SK-N-SH treated with all-trans-retinoic acid at 6 μM for 48 hours (cell line): ENCODE measurements around the gene BARHL1.

Source experiments
- ATAC-seq: fragments of 200-7000 bp; cut with Tn5 transposase; 3 replicates; pipeline ENCODE4 v1.9.1; 2020; ENCODE audit warnings: mild to moderate bottlenecking, moderate library complexity
- ARNTL ChIP-seq: fragments of 450-650 bp; formaldehyde crosslinking; IDR thresholded peaks from 2 replicates; pipeline ENCODE4 v1.5.0; 2020; ENCODE audit warnings: low read depth, mild to moderate bottlenecking, moderate library complexity, borderline replicate concordance
- BACH2 ChIP-seq: fragments of 250-450 bp; sonication (Bioruptor Pico); IDR thresholded peaks from 2 replicates; pipeline ENCODE4 v1.9.0; 2021; ENCODE audit warnings: mild to moderate bottlenecking, borderline replicate concordance
- CREB5 ChIP-seq: fragments of 250-450 bp; sonication (Bioruptor Pico); IDR thresholded peaks from 2 replicates; pipeline ENCODE4 v1.5.1; 2020; ENCODE audit warnings: low read depth, mild to moderate bottlenecking, moderate library complexity
- ESRRG ChIP-seq: fragments of 250-450 bp; sonication (Bioruptor Pico); IDR thresholded peaks from 2 replicates; pipeline ENCODE4 v1.6.1; 2021; ENCODE audit warnings: mild to moderate bottlenecking
- GLIS3 ChIP-seq: fragments of 250-450 bp; sonication (Bioruptor Pico); IDR thresholded peaks from 2 replicates; pipeline ENCODE4 v1.5.0; 2020; ENCODE audit warnings: mild to moderate bottlenecking, moderate library complexity
- ISL1 ChIP-seq: fragments of 250-450 bp; sonication (Bioruptor Pico); IDR thresholded peaks from 2 replicates; pipeline ENCODE4 v2.1.2; 2022; ENCODE audit warnings: mild to moderate bottlenecking, moderate library complexity
- OSR1 ChIP-seq: fragments of 250-450 bp; sonication (Bioruptor Pico); IDR thresholded peaks from 2 replicates; pipeline ENCODE4 v1.8.0; 2022; ENCODE audit warnings: moderate library complexity, mild to moderate bottlenecking, inconsistent platforms
- POU6F1 ChIP-seq: fragments of 250-450 bp; sonication (Bioruptor Pico); IDR thresholded peaks from 2 replicates; pipeline ENCODE4 v1.8.0; 2021; ENCODE audit warnings: low read depth, mild to moderate bottlenecking, moderate library complexity, borderline replicate concordance
- PPARA ChIP-seq: fragments of 250-450 bp; sonication (Bioruptor Pico); IDR thresholded peaks from 2 replicates; pipeline ENCODE4 v1.5.0; 2020; ENCODE audit warnings: mild to moderate bottlenecking, borderline replicate concordance
- RARB ChIP-seq: fragments of 250-450 bp; sonication (Bioruptor Pico); IDR thresholded peaks from 2 replicates; pipeline ENCODE4 v1.8.0; 2021; ENCODE audit warnings: mild to moderate bottlenecking, moderate library complexity
- SNAI2 ChIP-seq: fragments of 250-450 bp; sonication (Bioruptor Pico); IDR thresholded peaks from 2 replicates; pipeline ENCODE4 v1.5.0; 2020; ENCODE audit warnings: mild to moderate bottlenecking, moderate library complexity
- TCF4 ChIP-seq: fragments of 250-450 bp; sonication (Bioruptor Pico); IDR thresholded peaks from 2 replicates; pipeline ENCODE4 v1.8.0; 2021; ENCODE audit warnings: mild to moderate bottlenecking, moderate library complexity, borderline replicate concordance
- TOX ChIP-seq: fragments of 250-450 bp; sonication (Bioruptor Pico); IDR thresholded peaks from 2 replicates; pipeline ENCODE4 v1.8.0; 2021; ENCODE audit warnings: mild to moderate bottlenecking, moderate library complexity, borderline replicate concordance
- TSHZ2 ChIP-seq: fragments of 250-450 bp; sonication (Bioruptor Pico); IDR thresholded peaks from 2 replicates; pipeline ENCODE4 v1.5.0; 2020; ENCODE audit warnings: mild to moderate bottlenecking, moderate library complexity
- ZC3H10 ChIP-seq: fragments of 250-450 bp; sonication (Bioruptor Pico); IDR thresholded peaks from 2 replicates; pipeline ENCODE4 v1.5.1; 2021; ENCODE audit warnings: mild to moderate bottlenecking, moderate library complexity
- ZFP3 ChIP-seq: fragments of 250-450 bp; sonication (Bioruptor Pico); IDR thresholded peaks from 2 replicates; pipeline ENCODE4 v1.5.0; 2020; ENCODE audit warnings: mild to moderate bottlenecking, moderate library complexity
- ZFP30 ChIP-seq: fragments of 450-650 bp; formaldehyde crosslinking; IDR thresholded peaks from 2 replicates; pipeline ENCODE4 v1.5.0; 2022; ENCODE audit warnings: mild to moderate bottlenecking, moderate library complexity
- ZNF565 ChIP-seq: fragments of 450-650 bp; formaldehyde crosslinking; conservative IDR thresholded peaks from 2 replicates; pipeline ENCODE4 v1.5.0; 2020; ENCODE audit warnings: low read depth, mild to moderate bottlenecking, moderate library complexity
- ZNF70 ChIP-seq: fragments of 450-650 bp; formaldehyde crosslinking; IDR thresholded peaks from 2 replicates; pipeline ENCODE4 v1.5.0; 2020; ENCODE audit warnings: mild to moderate bottlenecking, moderate library complexity
- ZNF8 ChIP-seq: fragments of 450-650 bp; formaldehyde crosslinking; IDR thresholded peaks from 2 replicates; pipeline ENCODE4 v1.5.0; 2020; ENCODE audit warnings: mild to moderate bottlenecking, moderate library complexity
- TF ChIP-seq, protein P1 (sequence below): fragments of 250-450 bp; sonication (Bioruptor Pico); IDR thresholded peaks from 2 replicates; pipeline ENCODE4 v1.8.0; 2020; ENCODE audit warnings: mild to moderate bottlenecking, moderate library complexity, borderline replicate concordance
- TF ChIP-seq, protein P2 (sequence below): fragments of 250-450 bp; sonication (Bioruptor Pico); IDR thresholded peaks from 2 replicates; pipeline ENCODE4 v1.5.1; 2021; ENCODE audit warnings: mild to moderate bottlenecking, moderate library complexity

Gene BARHL1

DNA sequence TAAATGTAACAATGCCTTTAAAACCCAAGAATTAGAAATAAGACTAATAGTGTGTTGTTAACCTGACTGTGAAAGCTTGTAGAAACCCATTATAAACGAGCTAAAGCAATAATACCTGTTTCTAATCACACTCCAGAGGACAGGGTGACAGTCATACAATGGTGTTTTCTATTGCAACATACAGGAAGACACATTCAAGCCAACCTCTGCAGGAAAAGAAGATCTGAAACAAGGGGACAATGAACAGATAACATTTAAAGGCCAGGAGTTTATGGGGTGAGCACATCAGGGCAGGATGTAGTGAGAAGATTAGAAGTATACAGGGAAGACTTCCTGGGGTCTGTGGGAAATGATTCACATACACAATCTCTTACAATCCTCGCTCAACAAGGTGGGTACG lies 13.8 kb downstream of the BARHL1 start:
- TF ChIP-seq RARB (no peak), BACH2 (CRISPR knock-in tag) (no peak), POU6F1 (CRISPR knock-in tag) (no peak)
- TF ChIP-seq, all 23 proteins: peak for 0
- no peak for ATAC-seq

DNA sequence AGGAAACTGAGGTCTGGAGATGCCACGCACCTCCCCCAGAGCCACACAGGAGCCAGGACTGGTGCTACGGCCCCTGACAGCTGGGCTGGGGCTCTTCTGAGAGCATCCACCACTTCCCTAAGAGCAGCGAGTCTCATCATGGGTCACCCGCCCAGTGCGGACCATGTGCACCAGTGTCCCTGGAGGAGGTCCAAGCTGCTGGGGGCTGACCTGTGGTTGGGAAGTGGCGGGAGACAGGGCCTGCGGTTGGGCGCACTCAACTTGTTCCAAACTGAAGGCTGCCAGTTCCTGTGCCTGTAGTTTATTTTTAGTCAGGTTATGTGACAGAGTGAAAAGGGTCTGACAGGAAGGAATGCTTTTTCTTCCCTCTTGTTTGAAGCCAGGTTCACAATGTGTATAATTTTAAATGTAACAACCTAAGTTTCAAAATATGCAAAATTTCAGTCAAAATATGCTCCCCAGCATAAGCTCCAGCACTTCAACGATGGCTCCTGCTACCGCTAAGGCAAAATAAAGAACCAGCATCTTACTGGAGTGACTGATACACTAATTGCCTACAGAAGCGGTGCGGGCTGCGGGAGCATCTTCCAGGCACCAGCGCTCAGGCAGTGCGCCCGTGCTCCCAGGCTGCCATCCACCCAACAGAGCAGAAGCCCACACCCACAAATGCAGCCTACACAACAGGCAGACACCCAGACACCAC lies 14.8 kb downstream of the BARHL1 start:
- TF ChIP-seq ARNTL (CRISPR knock-in tag): no peak
- ATAC-seq: no peak

DNA sequence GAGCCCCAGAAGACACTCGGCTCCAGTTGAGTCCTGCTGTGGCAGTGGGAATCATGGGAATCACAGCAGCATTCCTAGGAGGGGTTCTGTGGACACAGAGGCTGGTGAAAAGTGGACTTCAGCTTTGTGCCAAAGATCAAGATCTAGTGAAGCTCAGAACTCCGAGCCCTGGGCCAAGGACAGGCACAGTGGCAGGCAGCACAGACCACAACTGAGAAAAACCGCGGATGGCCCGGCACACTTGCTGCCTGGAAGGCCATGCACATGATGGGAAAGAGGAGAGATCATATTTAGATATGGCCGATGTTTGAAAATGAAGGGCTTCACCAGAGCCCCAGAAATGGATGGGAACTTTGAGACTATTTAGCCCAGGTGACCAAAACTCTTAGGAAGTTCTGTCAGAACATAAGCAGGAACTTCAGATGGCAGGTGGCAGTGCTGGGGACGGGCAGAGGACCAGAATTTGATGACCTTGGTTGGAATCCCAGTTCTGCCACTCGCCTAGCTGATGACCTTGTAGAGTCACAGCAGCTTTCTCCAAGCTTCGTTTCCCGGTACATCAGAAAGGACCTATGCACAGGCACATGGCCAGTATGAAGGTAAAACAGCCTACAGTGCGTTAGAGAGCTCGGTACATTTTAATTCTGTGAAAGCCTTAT lies 18.0 kb downstream of the BARHL1 start:
- TF ChIP-seq ZFP3 (no peak), ZC3H10 (CRISPR knock-in tag) (no peak), RARB (no peak), OSR1 (no peak), PPARA (CRISPR knock-in tag) (no peak), CREB5 (CRISPR knock-in tag) (no peak), BACH2 (CRISPR knock-in tag) (no peak), ZNF565 (no peak)
- TF ChIP-seq, protein P1, sequence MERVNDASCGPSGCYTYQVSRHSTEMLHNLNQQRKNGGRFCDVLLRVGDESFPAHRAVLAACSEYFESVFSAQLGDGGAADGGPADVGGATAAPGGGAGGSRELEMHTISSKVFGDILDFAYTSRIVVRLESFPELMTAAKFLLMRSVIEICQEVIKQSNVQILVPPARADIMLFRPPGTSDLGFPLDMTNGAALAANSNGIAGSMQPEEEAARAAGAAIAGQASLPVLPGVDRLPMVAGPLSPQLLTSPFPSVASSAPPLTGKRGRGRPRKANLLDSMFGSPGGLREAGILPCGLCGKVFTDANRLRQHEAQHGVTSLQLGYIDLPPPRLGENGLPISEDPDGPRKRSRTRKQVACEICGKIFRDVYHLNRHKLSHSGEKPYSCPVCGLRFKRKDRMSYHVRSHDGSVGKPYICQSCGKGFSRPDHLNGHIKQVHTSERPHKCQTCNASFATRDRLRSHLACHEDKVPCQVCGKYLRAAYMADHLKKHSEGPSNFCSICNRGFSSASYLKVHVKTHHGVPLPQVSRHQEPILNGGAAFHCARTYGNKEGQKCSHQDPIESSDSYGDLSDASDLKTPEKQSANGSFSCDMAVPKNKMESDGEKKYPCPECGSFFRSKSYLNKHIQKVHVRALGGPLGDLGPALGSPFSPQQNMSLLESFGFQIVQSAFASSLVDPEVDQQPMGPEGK (CRISPR knock-in tag): no peak
- no peak for ATAC-seq

- ATAC-seq: no peak
- TF ChIP-seq ESRRG (CRISPR knock-in tag) (no peak), TSHZ2 (no peak), ARNTL (CRISPR knock-in tag) (no peak), ZNF565 (no peak)
Observed at GRCh38 chr9:132602207-132602606, 19.8 kb downstream of the BARHL1 start.

GRCh38 chr9:132605387-132605786 lies 23.0 kb downstream of the BARHL1 start:
- TF ChIP-seq SNAI2 (CRISPR knock-in tag): no peak
- TF ChIP-seq, all 23 proteins: peak for 0
- ATAC-seq: no peak

DNA sequence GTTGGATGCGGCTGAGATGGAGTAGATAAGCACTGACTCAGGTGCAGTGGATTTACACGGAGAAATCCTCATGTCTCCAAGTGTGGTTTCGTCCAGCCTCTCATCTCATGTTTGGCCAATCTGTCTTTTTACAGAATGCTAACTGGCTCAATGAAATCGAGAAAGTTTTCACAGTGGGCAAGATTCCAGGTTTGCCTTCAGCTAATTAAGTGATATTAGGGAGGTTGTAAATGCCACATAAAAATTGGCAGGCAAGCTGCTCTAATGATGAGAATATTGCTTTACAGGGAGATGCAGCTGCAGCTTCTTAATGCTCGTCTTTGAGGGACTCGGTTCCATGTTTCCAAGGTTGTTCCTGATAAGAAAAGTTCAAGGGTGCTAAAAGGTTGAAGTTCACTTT lies 23.7 kb downstream of the BARHL1 start:
- no peak for ATAC-seq
- no peak for TF ChIP-seq OSR1
- no peak for TF ChIP-seq ESRRG (CRISPR knock-in tag)
- no peak for TF ChIP-seq ZNF565
- TF ChIP-seq, protein P2, sequence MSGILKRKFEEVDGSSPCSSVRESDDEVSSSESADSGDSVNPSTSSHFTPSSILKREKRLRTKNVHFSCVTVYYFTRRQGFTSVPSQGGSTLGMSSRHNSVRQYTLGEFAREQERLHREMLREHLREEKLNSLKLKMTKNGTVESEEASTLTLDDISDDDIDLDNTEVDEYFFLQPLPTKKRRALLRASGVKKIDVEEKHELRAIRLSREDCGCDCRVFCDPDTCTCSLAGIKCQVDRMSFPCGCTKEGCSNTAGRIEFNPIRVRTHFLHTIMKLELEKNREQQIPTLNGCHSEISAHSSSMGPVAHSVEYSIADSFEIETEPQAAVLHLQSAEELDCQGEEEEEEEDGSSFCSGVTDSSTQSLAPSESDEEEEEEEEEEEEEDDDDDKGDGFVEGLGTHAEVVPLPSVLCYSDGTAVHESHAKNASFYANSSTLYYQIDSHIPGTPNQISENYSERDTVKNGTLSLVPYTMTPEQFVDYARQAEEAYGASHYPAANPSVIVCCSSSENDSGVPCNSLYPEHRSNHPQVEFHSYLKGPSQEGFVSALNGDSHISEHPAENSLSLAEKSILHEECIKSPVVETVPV (CRISPR knock-in tag): no peak
- TF ChIP-seq GLIS3 (CRISPR knock-in tag): no peak
- no peak for TF ChIP-seq ZNF70 (CRISPR knock-in tag)
- no peak for TF ChIP-seq ZFP30
- no peak for TF ChIP-seq ZC3H10 (CRISPR knock-in tag)
- no peak for TF ChIP-seq TCF4 (CRISPR knock-in tag)
- TF ChIP-seq ZFP3: no peak
- no peak for TF ChIP-seq ZNF8
- TF ChIP-seq ISL1 (CRISPR knock-in tag): no peak
- no peak for TF ChIP-seq BACH2 (CRISPR knock-in tag)
- TF ChIP-seq RARB: no peak
- no peak for TF ChIP-seq CREB5 (CRISPR knock-in tag)
- TF ChIP-seq TOX: no peak
